Sigmoid colon (tissue), 4 donors: ENCODE results near the gene FCHSD2.

Experiments
- CTCF ChIP-seq, 4 experiments: fragments of 450-650 bp in 3 of 4; fragments of 200-600 bp in 1 of 4; IDR thresholded peaks; one replicate each; pipeline ENCODE4 v1.5.1; 2016 to 2019; ENCODE audit warnings: antibody characterized with exemption in 4 of 4, mild to moderate bottlenecking in 3 of 4, moderate library complexity in 2 of 4
- EP300 ChIP-seq, 4 donors: sonication (generic); formaldehyde crosslinking; IDR thresholded peaks; one replicate each; pipeline ENCODE4 v1.6.1; 2017; ENCODE audit warnings: antibody characterized with exemption in 4 of 4
- POLR2A ChIP-seq, 2 donors: fragments of 450-650 bp; IDR thresholded peaks; one replicate each; pipeline ENCODE4 v1.6.1; 2016; ENCODE audit warnings: antibody characterized with exemption in 2 of 2, mild to moderate bottlenecking in 2 of 2, moderate library complexity in 2 of 2
- POLR2AphosphoS5 ChIP-seq, 4 donors: sonication (generic); formaldehyde crosslinking; IDR thresholded peaks; one replicate each; pipeline ENCODE4 v1.6.1; 2017; ENCODE audit warnings: antibody characterized with exemption in 4 of 4

- TF ChIP-seq CTCF (IDR thresholded peaks at IDR 0.05) (no peak), EP300 (IDR thresholded peaks at IDR 0.05) (no peak), POLR2AphosphoS5 (IDR thresholded peaks at IDR 0.05) (no peak), POLR2A (IDR thresholded peaks at IDR 0.05) (no peak)
Observed at GRCh38 chr11:72832301-72833082, 309.6 kb downstream of the FCHSD2 start.
